Posterior cingulate gyrus (tissue), 11 donors: ENCODE measurements around the gene DPH7.
"Not testable (repeated sequence)": the region's sequence is repeated elsewhere in the genome, so short reads cannot be mapped to it uniquely, and the experiment has no call there.

Source experiments
- DNase-seq, 10 donors: peaks; one replicate each; pipeline versions ENCODE4 v3.0.0 to v3.0.0-alpha.2; 2020 to 2021; ENCODE audit warnings: mixed read lengths in 3 of 10
- intact Hi-C: fragments of 100-400 bp; cut with DNase I; formaldehyde crosslinking; loops from one replicate; pipeline ENCODE4 v1.15.1; 2023

Gene DPH7

DNA sequence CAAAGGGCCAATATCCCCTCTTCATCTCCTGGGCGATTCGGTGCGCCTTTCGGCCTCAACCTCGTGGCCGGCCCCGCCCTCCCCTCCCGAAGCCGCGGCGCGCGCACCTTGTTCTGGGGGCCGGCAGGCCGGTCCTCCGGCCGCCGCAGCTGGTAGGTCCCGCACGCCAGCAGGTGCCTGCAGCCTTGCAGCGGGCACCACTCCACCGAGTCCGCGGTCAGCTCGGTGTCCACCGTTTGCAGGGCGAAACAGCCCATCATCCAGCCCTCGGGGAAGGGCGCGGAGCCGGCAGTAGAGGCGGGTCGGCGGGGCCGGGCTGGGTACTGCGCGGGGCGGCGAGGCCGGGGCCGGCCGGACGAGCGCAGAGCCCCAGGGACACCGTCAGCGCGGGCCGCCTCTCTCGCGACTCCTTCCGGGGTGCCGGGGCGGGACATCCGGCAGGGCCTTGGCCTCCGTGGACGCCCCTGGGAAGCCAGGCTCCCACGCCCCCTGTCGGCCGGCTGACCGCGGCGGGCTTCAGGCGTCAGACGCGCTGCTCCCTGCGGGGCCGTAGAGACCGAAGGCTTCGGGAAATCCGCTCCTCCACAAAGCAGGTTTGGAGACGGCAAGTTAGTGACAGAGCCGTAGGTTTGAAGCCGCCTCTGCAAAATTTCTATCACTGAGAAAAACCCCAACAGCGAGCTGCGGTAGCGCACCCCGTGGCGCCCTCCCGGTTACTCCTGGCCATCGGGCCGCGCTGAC is at the start of gene DPH7:
DPH7 (minus strand) TSS at position 408 of the 741 bp plus-strand sequence; CDS start at position 260, 148 bp downstream.
- DNase-seq = peak; percentile 95 to 100 (median 99)
- intact Hi-C loops = loop anchor here (5.0 kb wide), 1 partner anchor 39 kb away; the partner anchor contains the start of gene EHMT1

DNA sequence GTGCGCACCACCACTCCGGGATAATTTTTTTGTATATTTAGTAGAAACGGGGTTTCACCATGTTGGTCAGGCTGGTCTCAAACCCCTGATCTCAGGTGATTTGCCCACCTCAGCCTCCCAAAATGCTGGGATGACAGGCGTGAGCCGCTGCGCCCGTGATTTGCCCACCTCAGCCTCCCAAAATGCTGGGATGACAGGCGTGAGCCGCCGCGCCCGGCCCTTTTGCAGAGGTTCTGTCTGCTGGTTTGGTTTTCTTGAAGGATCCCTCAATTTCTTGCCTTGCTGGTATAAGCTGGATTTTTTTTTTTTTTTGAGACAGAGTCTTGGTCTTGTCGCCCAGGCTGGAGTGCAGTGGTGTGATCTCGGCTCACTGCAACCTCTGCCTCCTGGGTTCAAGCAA is 48.7 kb upstream of the DPH7 start:
- intact Hi-C loops = not testable (repeated sequence)
- peak in 3 of 10 donors; percentile 24 to 66 (median 49) for DNase-seq

DNA sequence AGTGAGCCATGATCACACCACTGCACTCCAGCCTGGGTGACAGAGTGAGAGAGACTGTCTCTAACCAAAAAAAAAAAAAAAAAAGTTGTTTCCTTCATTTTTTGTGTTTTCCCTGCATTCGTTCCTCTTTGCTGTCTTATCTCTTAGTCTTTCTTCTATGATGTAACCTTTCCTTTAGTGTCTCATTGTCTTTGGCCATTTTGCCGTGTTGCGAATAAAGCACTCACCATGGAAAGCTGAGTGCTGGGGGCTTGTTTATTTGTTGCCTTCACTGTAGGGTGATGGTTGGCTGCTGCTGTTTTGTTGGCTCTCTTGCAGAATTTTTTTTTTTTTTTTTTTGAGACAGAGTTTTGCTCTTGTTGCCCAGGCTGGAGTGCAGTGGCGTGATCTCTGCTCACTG is 47.7 kb upstream of the DPH7 start:
- intact Hi-C loops = no loop called here
- DNase-seq = peak in 1 of 10 donors; percentile 1

DNA sequence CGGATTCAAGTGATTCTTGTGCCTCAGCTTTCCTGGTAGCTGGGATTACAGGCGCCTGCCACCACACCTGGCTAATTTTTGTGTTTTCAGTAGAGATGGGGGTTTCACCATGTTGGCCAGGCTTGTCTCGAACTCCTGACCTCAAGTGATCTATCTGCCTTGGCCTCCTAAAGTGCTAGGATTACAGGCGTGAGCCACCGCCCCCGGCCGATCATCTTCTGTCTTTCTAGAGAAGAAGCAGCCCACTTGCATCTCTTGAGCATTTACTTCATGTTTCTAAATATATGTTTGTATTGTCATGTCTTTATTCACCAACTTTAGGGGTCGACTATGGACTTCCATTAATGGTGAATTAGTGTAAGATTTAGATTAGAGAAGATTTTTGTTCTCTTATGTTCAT is 43.5 kb upstream of the DPH7 start:
- peak in 2 of 10 donors; percentile 30 to 37 for DNase-seq
- intact Hi-C loops = not testable (repeated sequence)

DNA sequence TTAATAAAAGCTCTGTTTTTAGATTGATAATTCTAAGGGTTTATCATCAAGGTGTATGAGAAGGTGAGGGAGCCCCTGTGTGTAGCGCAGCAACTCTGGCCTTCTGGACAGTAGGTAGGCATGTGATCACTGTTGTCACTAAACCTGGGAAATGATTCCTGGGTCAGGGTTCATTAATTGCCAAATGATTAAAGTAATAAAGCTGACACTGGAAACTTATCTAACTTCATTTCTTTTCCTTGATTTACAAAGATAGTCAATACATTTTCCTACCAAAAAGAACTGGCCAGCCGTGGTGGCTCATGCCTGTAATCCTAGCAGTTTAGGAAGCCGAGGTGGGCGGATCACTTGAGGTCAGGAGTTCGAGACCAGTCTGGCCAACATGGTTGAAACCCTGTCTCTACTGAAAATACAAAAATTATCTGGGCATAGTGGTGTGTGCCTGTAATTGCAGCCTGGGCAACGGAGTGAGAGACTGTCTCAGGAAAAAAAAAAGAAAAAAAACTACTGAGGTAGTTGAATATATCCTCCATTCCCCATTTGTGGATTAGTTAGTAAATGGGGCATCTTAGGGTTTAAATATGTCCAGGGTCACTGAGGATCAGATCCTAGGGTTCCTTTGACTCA is 42.5 kb upstream of the DPH7 start:
- intact Hi-C loops = no loop called here
- peak in 2 of 10 donors; percentile 43 to 47 for DNase-seq

DNA sequence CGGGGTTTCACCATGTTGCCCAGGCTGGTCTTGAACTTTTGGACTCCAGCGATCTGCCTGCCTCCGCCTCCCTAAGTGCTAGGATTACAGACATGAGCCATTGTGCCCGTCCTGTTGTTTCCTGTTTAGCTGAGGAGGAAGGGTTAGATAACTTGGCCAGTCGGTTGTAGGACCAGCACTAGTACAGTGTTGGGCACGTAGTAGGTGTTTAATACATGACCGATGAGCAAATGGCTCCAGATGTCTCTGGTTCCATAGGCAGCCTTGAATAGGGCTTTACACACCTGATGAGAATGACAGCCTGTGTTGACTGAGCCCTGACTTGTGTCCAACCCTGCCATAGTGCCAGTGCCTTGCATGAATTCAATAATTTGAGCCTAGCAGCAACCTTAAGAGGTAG is 41.9 kb upstream of the DPH7 start:
- peak in 1 of 10 donors; percentile 3 for DNase-seq
- intact Hi-C loops = no loop called here

DNA sequence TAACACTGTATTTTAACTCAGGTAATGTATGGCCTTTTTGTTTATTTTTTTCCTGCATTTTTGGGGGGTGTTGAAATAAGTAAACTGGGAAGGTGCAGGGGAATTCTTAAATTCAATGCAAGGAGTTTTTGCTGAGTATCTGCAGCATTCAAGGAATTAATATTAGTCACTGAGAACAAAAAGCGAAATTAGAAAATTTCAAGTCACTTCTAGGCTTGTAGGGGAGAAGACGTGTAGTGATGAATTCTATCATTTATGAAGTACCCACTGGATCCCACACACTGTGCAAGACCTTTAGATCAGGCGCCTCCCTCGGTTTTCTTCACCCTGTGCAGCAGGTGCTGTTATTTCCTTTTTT is 41.3 kb upstream of the DPH7 start:
- intact Hi-C loops = no loop called here
- no peak for DNase-seq

DNA sequence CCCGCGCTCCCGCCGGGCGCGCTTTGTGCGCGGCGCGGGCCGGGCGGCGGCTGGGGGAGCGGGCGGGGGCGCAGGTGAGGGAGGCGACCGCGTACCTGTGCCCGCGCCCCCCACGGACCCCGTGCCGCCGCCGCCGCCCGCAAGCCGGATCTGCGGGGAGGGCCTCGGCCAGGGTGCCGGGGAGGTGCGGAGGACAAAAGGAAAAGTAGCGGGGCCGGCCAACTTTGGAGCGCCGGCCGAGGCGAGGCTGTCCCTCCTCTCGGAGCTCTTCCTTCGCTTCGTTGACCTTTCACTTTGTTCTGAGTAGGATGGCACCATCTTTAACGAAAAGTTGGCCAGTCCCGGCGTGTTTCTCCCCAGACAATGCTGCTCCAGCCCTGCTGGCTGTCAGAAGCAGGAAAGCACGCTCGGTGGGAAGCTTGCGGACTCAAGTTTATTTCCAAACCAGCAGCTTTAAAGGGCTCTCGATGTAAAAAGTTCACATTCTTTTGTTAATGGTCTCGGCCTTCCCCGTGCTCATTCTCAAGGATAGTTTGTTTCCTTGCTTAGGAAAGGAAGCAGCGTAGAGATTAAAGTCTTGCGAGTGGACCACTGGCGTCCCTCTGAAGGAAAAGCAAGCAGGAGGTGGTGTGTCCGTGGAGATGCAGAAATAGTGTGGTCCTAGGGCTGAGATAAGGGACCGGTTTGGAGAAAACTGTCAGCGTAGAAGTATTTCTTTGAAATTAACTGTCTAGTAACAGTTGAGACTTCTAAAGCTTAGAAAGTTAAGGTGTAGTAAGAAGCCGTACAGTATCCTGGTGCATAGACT is 40.7 kb upstream of the DPH7 start:
- intact Hi-C loops = loop anchor here (5.0 kb wide), 1 partner anchor 42 kb away; the partner anchor contains the start of gene DPH7
- peak in 1 of 10 donors; percentile 83 for DNase-seq

DNA sequence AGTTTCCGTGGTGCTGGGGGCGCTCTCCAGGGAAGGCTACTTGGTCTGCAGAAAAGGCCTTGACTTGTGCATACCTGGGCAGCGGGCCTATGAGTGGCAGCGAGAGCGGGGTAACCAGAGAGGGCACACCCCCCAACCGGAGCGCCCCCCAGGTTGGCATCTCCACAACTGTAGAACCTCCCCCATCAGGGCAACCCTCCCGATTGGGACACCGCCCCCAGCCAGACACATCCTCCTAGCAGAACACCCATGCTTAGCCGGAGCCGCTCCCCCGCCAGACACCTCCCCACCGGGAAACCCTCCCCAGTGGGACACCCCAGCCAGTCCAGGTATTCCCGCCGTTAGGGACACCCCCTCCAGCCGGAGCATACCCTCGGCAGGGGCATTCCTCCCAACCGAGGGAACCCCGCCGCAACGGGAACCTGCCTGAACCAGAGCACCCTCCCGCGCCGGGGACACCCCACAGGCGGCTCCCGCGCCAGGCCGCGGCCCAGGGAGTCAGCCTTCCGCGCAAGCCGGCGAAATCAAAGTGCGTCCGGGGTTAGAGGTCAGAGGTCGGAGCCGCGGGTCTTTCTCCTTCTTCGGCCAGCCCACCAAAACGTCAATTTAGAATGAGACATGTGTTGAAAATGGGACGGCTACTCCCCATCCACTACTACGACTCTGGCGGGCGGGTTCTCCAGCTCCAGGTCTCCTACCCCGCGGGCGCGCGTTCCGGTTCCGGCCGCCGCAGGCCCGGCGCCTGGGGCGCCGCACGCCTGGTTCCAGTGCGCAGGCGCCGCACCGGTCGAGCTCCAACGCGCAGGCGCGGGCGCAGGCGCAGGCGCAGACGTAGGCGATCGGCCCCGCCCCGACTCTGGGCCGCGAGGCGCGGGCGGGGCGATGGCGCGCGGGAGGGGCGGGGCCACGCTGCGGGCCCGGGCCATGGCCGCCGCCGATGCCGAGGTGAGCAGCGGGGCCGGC is 39.7 kb upstream of the DPH7 start, which contains the start of gene EHMT1:
EHMT1 (plus strand) TSS at position 901 of the 963 bp plus-strand sequence; CDS start at position 925, 24 bp downstream.
- intact Hi-C loops = loop anchor here (5.0 kb wide), 1 partner anchor 41 kb away; the partner anchor contains the start of gene DPH7

DNA sequence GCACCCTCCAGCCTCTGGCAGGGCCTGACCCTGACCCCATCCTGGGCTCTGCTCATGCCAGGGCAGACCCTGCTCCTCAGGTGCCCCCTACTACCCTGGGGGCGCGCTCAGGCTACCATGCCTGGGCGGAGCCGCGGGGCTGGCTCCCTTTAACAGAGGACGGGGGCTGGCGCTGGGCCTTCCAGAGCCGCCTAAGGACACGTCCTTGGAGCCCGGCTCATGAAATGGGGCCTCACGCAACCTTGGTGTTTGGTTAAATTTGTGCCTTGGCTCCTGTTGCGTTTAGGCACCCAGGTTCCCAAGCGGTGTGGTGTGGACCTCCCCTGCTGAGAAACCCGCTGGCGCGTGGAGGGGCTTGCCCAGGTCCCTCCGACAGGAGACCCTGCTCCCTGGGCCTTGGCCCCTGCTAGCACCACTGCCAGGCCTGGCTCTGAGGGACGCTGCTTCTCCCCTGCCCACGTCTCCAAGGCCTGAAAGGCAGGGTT is 36.7 kb upstream of the DPH7 start:
- intact Hi-C loops = loop anchor here (5.0 kb wide), 1 partner anchor 38 kb away; the partner anchor contains the start of gene DPH7
- peak in 1 of 10 donors; percentile 80 for DNase-seq

More for the DNA sequence above, 39.7 kb upstream of the DPH7 start, which contains the start of gene EHMT1:
- DNase-seq = peak; percentile 74 to 98 (median 79)

DNA sequence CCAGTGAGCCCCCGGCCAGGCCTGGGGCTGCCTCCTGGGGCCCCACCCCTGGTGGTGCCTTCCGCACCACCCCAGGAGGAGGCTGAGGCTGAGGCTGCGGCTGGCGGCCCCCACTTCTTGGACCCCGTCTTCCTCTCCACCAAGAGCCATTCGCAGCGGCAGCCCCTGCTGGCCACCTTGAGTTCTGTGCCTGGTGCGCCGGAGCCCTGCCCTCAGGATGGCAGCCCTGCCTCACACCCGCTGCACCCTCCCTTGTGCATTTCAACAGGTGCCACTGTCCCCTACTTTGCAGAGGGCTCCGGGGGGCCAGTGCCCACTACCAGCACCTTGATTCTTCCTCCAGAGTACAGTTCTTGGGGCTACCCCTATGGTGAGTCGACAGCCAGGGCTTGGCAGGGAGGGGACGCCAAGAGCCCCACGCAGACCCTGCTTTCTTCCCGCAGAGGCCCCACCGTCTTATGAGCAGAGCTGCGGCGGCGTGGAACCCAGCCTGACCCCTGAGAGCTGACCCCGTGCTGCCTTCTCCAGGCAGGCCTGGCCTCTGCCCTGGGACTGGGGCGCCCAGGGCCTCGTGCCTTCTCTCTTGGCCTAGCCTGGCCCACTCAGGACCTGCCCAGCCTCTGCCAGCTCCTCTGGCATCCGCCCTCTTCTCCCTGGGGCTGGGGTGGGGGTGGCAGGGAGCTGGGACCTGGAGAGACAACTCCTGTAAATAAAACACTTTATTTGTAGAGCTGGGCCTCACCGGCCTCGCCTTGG is 36.1 kb upstream of the DPH7 start:
- DNase-seq = peak in 1 of 10 donors; percentile 83
- intact Hi-C loops = loop anchor here (5.0 kb wide), 1 partner anchor 38 kb away; the partner anchor contains the start of gene DPH7

DNA sequence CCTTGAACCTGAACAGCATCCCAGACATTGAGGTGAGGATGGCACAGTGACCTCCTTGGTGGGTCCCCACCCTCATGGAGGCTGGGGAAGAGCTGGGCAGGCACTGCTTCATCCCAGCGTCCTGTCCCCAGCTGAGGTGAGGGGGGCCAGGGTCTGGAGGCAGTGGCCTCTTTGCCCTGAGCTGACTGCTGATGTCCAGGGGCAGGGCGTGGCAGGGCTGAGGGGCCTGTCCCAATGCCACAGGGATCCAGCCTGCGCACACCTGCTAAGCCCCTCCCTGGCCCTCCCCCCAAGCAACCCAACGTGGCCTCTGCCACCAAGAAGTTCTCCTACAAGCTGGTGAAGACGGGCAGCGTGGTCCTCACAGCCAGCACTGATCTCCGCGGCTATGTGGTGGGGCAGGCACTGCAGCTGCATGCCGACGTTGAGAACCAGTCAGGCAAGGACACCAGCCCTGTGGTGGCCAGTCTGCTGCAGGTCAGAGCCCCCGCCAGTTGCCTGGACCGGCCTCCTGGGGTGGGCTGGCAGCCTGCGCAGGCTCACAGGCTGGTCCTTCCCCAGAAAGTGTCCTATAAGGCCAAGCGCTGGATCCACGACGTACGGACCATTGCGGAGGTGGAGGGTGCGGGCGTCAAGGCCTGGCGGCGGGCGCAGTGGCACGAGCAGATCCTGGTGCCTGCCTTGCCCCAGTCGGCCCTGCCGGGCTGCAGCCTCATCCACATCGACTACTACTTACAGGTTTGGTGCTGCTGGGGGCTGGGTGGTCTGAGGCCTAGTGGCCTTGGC is 35.2 kb upstream of the DPH7 start:
- intact Hi-C loops = no loop called here
- DNase-seq = no peak

DNA sequence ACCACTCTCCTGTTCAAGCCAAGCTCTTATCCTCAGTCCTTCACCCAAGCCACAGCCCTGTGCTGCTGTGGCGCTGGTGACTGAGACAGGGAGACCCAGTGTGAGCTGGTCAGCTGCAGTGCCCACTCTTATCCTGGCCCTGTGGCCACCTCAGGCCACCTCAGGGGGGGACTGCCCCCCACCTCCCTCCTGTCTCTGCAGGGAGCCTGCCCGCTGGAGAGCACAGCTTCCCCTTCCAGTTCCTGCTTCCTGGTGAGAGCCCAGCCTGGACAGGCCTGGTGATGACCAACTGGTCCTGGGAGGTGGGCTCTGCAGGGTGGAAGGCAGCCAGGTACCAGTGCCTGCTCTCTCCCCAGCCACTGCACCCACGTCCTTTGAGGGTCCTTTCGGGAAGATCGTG is 34.5 kb upstream of the DPH7 start:
- DNase-seq = no peak
- intact Hi-C loops = no loop called here

DNA sequence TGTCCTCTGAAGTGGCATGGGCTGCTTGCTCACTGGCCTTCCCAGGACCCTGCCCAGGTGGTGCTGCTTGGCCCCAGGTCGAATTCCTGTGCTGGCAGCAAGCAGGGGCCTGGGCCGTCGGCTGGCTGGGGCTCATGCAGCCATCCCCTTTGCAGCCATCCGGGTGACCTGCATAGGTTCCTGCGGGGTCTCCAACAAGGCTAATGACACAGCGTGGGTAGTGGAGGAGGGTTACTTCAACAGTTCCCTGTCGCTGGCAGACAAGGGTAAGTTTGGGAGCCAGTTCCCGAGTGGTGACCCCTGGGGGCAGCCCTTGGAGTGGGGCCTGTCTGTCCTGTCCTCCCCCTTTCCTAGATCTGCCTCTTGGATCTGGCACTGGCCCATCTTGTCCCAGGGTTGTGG is 34.0 kb upstream of the DPH7 start:
- DNase-seq = no peak
- intact Hi-C loops = no loop called here

DNA sequence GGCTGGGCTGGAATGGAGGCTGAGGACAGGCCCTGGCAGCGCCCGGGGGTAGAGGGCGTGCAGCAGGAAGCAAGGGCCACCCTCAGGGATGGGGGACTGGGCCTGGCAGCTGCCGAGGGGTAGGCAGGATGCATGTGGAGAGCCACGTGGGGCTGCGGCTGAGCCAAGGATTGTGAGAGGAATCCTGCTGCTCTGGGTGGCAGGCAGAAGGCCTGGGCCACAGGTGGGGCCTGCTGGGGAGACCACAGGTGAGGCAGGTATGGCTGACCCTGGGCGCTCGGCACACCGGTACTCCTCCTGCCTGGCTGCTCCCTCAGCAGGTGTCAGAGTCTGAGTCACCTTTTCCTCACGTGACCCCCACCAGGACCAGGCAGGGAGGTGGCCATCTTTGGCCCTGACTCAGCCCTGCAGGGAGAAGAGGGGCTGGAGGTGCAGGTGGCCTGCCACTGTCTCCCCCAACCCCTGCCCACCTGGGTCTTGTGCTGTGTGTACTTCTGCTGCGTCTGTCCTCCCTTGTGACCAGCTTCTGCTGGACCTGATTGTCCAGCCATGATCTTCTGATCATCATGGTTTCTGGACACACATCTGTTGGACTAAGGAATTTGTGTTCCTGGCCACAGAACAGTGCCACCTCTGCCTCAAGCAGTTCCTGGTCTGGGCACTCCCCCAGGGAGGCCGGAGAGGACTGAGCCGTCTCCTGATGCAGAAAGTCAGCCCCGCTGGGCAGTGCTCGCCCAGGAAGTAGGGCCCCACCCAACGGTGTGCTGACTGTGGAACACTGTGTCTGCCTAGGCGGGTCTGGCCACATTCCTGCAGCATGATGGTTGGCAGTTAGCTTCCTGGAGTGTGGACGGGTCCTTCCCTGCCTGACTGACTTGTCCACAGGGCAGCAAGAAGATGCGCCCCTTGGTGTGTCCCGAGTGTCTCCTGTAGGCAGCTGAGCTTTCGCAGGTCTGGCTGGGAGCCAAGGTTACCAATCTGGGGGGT is 33.2 kb upstream of the DPH7 start:
- intact Hi-C loops = no loop called here
- peak in 1 of 10 donors; percentile 84 for DNase-seq

DNA sequence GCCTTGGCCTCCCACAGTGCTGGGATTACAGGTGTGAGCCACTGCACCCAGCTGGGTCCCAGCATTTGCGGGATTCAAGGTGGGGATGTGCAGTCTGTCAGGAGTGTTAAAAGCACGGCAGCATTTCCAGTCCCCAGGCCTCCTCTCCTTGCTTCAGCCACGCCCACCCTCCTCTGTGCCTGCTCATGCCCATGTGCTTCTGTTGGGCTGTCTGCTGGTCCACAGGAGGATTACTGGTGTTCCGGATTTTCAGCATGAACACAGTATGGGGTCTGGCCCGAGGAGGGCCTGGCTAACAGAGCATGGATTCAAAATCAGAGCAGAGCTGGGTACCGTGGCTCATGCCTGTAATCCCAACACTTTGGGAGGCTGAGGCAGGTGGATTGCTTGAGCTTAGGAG is 32.2 kb upstream of the DPH7 start:
- intact Hi-C loops = no loop called here
- DNase-seq = no peak
